GM21360 (cell line): ENCODE data around the gene EPB41L4A.
"Not testable (repeated sequence)": the region's sequence is repeated elsewhere in the genome, so short reads cannot be mapped to it uniquely, and the experiment has no call there.

Experiments used
- ATAC-seq: cut with Tn5 transposase; IDR thresholded peaks from one replicate; pipeline ENCODE4 v1.9.1; 2021; ENCODE audit warnings: mild to moderate bottlenecking, moderate library complexity; ENCODE audit not compliant: unreplicated experiment

Gene EPB41L4A

DNA sequence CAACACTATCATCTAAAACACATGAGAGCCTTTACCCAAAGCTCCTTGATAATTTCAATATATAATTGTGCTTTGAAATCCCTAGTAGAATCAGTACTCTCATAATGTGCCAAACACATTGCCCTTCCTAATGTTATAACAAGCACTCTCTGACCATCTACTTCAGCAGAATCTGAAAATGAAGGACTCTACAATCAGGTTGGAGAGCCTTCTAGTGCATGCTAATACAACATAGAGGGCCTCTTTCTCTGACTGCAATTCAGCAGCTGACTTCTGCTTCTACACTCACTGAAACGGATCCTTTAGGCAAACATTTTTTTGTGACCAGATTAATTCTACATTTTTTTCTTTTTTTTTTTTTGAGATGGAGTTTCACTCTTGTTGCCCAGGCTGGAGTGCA is 155.6 kb downstream of the EPB41L4A start:
- ATAC-seq = no peak

DNA sequence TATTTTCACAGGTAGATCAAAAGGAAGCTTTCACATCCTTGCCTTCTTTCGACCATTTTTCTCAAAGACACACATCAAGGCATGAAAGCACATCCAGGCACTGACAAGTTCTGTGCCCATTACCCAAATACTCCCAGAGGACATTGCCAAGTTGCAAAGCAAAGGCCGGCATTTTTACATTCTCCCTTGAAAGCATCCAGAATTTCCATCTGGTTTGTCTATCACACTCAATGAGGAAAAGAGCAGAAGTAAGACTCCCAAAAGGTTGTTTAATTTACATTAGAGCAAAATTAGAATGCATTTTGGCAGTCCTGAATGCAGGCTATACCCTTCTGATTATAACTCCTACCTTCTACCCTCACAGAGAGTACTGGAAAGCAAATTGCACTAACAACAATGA is 160.5 kb downstream of the EPB41L4A start:
- ATAC-seq = no peak

DNA sequence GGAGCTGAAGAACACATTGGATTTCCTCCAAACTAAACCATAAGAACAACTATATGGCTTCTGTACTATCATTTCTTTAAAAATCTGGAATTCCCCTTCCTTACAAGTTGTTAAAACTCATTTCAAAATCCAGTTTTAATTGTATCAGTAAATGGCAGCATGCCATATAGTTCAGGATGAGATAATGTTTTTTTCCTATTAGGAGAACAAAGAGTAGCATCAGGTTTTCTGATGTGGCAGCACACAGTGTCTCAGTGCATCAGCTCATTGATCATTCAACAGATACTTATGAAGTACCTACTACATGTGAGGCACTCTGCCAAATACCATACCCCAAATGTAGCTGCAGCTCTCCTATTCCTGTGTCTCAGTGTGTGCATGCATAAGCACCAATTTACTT is 161.1 kb downstream of the EPB41L4A start:
- no peak for ATAC-seq

DNA sequence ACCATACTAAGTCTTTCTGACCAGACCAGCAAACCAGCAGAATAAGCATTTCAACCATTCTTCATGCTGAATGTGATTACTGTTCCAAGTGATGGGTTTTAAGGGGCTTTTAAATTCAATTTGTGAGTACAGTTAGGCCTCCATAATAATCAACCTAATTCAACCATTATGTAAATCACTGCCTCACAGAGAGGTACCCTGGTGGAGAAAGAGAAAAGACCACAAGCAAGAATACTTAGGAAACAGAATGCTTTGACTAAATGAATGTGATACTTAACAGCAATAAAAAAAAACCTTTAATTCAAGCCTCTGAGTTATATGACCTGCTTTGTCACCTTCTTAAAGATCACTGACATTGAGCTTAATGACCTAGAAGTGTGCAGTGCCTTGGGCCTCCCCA is 162.1 kb downstream of the EPB41L4A start:
- no peak for ATAC-seq

DNA sequence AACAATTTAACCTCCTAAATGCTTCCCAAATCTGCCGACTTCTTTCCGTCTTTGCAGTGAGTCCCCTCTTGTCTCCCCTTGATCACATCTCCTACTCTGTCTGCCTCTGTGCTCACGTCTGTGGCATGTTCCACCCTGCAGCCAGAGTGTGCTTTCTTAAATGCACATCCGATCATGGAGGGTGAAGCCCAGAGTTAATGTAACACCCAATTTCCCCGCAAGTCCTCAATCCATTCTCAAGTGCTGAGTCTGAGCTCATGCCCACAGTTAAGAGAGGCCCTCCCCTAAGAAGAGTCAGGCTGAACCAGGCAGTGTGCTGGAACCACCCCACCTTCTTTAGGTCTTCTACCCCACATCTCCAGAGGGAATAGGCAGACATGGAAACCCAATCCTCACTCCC is 164.8 kb downstream of the EPB41L4A start:
- no peak for ATAC-seq

DNA sequence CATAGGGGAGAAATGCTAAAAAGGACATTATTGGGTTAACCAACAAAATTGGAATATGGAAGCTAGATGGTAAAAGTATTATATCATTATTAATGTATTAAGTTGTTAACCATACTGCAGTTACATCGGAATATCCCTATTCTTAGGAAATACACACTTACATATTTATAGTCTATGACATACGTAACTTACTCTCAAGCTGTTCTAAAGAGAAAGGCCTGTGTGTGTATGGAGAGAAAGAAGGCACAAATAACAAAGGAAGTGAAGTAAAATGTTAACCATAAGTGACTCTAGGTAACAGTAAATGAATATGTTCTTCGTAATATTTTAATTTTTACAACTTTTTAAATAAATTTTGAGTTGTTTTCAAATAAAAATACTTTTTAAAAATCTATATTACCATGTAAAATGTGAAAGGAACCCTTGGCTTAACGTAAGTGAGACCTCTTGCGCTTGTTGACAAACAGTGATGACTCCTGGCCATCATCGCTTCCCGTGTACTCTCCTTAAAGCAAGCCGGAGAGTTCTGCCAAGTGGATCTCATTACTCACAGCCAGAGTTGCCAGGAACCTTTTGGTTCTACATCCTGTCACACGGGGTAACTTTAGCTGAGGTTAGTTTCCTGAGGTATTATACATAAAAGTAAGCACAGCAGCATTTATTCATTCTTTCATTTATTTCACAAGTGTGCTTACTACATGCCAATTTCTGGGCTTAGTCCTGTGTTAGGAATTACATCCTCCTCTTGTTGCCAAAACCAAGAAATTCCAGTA is 165.4 kb downstream of the EPB41L4A start:
- ATAC-seq = no peak

DNA sequence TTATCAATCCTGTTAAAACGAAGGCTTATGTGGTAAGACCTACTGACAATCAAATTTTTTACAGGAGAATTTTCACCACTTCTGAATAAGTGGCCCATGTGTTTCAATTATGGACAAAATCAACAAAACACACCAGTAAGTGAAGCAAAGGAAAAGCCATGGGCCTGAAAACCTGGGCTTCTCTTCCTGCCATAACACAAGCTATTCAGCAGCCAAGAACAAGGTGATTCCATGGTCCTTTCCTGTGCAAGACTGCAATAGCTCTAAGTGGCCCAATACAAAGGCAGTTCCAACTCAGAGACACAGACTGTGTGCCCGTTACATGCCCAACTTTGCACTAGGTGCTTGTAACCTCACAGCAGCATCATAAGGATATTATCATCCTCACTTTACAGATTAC is 168.5 kb downstream of the EPB41L4A start:
- no peak for ATAC-seq

DNA sequence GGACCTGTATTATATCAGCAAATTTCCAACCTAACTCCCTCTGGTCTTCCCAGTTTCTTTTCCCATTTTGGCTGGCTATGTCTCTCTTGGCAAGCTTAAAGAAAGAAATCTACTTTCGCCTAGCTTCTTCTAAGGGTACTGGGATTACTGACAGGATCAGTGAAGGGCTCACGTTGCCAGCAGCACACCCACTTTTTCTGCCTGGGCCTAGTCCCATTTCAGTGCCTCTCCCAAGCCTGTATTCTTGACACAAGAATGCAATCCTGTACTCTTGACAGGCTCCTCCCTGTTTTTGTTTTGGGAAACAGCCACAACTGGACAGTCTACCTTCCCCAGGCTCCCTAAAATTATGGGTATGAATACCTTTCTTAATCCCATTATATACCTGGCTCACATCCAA is 170.5 kb downstream of the EPB41L4A start:
- no peak for ATAC-seq

DNA sequence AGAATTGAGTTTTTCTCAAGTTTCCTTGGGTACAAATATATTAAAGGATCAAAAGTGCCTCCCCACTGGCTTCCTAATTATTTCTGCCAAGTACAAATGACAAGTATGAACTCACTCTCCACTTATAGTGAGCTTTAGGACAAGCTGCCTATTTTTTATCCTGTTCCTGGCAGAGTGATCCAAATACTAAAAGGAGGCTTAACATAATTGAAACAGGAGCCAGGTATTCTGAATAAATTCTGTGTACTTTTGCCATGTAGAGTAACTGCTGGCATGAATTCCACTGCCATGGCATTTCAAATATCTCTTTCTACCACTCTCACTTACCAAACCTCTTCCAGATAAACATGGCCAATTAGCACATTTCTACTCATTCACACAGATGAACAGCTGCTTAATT is 171.1 kb downstream of the EPB41L4A start:
- no peak for ATAC-seq

DNA sequence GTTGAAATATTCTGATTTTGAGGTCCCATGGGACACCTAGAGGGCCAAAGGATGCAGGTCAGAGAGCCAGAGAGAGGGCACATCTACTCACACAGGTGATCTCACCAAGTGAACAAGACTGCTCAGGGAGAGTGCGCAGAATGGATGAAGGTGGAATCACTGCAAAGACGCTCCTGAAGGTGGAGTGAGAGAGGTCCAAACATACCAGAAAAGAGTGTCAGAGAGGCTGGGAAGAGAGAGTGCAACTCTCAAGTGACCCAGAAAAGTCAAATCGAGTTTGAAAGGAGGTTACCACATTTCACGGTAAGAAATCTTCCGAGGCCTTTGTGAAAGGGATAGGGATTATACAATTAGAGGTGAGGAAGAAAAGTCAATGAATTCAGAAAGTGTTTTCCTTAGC is 173.4 kb downstream of the EPB41L4A start:
- no peak for ATAC-seq

DNA sequence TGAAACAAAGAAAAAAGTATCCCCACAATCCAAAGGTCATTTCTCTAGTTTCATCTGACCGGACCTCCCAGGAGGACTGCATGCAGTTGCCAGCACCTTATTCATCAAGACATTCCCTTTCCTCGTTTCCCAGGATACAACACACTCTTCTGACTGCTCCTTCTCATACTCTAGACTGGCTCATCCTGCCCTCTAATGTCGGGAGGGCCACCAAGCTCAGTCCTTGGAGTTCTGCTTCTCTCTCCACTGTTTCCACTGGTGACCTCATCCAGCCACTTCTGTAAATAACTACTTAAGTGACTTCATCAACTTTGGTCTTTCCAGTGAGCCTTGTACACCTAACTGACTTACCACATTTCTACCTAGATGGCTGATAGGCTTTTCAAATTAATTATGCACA is 179.1 kb downstream of the EPB41L4A start:
- no peak for ATAC-seq

DNA sequence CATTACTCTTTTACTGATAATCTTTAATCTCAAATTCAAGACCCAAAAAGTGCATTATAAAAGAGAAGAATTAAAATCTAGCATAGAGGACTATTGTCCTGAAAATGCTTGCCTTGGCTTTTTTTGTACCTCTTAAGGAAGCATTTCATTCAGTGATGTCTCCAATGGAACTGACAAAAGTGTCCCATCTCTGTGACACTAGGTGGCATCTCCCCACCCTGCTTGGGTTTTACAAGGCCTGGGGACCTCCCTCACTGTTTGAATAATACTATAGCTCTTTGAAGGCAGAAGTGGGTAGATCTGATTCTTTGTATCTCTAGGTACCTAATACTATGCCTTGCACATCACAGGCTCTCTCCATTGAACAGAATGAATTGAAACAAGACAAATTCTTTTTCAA is 180.6 kb downstream of the EPB41L4A start:
- ATAC-seq = no peak

DNA sequence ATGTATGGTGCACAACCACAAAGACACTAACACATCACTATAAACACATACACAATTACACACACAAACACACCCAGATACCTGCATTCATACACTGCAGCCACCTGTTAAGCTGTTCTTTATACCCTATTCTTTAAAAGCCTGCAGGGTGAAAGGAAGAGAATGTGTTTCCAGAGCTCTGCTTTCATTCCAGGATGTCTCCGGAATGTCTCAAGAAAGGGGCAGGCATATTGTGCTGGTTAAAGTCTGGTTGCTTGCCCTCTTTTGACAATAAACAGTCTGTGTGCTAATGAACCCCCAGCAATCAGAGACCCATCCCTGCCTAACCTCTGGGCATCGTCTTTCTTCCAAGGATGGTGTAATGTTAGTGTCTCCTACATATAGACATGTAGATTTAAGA is 181.6 kb downstream of the EPB41L4A start:
- ATAC-seq = no peak

DNA sequence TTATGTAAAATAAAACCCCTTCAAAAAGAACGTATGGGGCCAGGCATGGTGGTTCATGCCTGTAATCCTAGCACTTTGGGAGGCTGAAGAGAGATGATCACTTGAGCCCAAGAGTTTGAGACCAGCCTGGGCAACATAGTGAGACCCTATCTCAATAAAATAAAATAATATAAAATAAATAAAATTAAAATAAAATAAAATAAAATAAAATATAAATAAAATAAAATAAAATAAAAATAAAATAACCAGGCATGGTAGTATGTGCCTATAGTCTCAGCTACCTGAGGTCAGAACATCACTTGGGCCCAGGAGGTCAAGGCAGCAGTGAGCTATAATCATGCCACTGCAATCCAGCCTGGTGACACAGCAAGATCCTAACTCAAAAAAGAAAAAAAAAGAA is 185.1 kb downstream of the EPB41L4A start:
- no peak for ATAC-seq

DNA sequence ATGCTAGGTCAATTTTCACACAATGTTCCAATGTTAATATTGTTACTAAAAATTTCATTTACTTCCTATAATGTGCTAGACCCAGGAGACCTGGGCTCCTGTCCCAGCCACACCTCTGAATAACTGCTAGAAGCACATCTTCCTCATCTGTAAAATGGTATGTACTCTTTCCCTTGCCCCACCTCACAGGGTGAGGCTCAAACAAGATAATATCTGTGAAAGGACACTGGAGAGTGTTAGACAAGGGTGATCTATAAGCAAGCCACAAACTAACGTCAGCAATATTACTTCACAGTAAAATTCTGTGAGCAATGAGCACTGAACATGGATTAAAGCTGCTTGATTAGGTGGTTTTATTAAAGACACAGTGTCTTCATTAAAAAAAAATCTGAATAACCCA is 186.4 kb downstream of the EPB41L4A start:
- ATAC-seq = no peak

DNA sequence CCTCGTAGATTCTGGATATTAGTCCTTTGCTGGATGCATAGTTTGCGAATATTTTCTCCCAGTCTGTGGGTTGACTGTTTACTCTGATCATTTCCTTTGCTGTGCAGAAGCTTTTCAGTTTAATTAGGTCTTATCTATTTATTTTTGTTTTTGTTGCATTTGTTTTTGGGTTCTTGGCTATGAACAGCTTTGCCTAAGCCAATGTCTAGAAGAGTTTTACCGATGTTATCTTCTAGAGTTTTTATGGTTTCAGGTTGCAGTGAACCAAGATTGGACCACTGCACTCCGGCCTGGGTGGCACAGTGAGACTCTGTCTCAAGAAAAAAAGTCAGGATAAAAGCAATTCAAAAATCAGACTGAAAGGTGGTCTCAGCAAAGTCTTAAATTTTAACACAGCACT is 188.5 kb downstream of the EPB41L4A start:
- ATAC-seq = no peak

DNA sequence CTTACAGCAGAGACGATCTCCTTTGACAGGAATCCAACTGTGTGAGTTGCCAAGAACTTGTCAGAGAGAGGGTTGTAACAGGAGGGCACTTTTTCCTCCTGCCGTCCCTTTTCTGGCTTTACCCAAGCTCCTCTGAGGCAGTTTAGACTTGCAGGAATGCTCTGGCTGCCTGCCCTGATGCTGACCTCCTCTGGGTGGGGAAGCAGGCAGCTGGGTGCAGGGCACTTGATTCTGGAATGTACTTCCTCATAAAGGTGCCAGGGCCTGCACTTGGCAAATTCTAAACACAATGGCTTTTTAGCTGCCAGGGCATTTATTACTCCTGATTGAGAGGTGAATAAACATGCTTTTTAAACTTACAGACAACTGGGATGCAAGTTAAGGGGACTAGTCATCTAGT is 190.4 kb downstream of the EPB41L4A start:
- no peak for ATAC-seq

DNA sequence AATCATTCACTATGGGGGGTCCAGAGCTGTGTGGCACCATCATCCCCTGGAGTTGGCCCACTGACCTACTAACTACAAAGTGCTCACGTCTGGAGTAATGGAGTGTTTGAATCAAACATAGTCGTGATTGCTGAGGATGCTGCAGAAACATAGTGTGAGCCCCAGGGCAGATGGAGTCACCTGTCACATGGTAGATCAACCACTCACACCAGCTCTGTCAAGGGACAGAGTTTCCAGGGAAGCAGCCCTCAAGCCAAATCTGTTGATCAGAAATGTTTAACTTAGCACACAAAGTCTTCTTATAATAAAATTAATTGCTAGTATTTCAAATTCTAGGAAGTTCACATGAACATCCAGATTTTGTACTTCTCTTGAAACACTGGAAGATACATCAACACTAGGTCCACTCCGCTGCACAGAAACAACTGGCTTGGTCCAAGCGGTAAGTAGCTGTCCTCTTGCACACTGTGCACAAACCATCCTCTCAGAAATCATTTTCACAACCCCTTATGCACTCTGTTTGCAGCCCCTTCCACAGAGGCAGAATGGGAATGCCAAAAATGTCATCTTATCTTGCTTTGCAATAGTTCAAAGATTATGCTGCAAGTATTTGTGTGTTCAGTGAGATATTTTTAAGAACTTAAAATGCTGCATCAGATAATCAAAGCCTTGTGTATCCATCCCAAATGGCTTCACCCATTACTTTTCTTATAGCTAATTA is 191.0 kb downstream of the EPB41L4A start:
- ATAC-seq = no peak

DNA sequence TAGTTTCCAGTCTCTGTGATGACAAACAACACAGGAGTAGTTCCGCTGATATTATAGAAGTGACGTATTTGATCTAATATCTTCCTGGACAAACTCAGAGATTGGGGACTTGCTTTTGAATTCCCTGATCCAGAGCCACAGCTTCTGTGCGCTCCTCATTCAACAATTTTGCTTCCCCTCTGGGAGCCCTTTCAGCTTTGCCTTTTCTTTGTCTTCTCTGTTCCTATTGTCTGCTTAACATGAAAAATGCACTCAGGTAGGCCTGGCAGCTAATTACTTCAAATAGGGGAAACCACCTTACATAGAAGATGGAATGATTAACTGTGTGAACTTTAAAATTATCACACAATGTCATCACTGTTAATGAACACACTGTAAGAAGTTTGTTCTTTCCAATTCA is 192.9 kb downstream of the EPB41L4A start:
- no peak for ATAC-seq

DNA sequence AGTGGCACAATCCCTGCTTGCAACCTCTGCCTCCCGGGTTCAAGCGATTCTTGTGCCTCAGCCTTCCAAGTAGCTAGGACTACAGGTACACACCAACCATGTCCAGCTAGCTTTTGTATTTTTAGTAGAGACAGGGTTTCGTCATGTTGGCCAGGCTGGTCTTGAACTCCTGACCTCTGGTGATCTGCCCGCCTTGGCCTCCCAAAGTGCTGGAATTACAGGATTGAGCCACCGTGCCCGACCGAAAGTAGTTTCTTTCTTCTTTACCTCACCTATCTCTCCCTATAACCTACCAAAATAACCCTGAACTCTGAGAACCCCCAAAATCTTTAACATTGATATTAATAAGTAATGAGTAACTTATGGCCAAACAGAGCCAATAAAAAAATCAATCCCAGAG is 196.1 kb downstream of the EPB41L4A start:
- not testable (repeated sequence) for ATAC-seq

DNA sequence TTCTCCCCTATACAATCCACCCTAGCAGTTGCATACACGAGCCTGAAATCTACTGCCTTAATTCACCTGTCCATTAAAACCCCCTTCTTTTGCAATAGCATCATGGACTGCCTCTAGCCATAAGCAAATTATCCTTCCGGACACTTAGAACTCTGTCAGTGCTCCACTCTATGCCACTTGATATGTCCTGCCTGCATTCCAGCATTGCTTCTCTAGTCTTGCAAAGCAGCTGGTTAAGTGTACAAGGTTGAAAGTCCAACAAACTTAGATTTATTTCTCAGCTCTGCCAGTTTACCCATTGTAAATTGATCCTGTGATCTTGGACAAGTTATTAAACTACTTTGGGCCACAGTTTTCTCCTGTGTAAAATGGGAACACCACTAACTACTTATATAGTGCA is 197.9 kb downstream of the EPB41L4A start:
- no peak for ATAC-seq

DNA sequence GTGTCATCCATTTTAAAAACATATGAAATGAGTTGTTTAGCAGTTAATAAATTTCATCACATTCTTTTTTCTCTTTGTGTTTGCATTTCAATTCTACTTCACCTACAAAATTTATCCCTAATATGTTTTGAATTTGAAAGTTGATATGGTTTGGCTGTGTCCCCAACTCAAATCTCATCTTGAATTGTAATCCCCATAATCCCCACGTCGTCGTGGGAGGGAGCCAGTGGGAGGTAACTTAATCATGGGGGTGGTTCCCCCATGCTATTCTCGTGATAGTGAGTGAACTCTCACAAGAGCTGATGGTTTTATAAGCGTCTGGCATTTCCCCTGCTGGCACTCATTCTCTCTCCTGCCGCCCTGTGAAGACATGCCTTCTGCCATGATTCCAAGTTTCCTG is 200.1 kb downstream of the EPB41L4A start:
- no peak for ATAC-seq
